Measurements from ENCODE around the gene EVC2. TPM values are rescaled to one million over a fixed set of nuclear protein-coding genes. Genes with fewer than 3 reads are reported as not detected.

Gene EVC2
- total RNA-seq, 1 donor from 2014 or later, result 7.4 TPM

DNA sequence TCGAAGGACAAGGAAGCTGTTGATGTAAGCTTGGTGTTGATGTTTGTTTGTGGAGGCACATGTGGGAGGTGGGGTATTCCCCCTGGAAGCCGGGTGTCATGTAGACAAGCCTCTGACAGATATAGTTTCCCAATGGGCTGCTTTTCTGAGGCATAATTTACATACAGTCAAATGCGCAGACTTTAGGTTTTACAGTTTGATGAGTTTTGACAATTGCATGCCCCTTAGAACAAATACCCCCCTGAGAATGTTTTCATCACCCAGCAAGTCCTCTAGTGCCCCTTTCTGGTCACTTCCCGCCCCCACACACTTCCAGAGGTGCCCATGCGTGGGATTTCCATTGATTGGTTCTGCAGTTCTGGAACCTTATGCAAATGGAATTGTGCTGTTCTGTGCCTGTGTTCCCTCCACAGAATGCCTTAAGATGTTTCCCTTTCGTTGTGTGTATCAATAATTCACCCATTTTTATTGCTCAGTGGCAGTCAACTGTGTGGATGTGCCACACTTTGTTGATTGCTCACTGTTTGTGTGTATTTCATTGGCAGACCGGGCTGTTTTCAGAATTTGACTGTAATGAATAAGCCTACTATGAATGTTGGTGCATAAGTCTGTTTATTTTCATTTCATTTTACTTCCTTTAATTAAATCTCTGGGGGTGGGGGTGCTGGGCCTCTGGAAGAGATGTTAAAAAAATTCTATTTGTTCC is 11.1 kb upstream of the EVC2 start:
- Mint-ChIP-seq H3K27me3 (ENCODE audit: unreplicated experiment) (no peaks in the 10 kb centered on the region), H3K4me3 (ENCODE audit: unreplicated experiment) (no peak overlapping the region), H3K27ac (ENCODE audit: unreplicated experiment) (no peak overlapping the region), H3K36me3 (ENCODE audit: low read depth, unreplicated experiment) (peaks cover 28% of the 10 kb centered on the region), H3K9me3 (ENCODE audit: unreplicated experiment) (peaks cover 6% of the 10 kb centered on the region), H3K4me1 (ENCODE audit: unreplicated experiment) (peaks cover 25% of the 10 kb centered on the region)
- TF ChIP-seq CTCF (IDR thresholded peaks at IDR 0.05; ENCODE audit: unreplicated experiment), result no peak
- no peak for DNase-seq (ENCODE audit: low spot score)

DNA sequence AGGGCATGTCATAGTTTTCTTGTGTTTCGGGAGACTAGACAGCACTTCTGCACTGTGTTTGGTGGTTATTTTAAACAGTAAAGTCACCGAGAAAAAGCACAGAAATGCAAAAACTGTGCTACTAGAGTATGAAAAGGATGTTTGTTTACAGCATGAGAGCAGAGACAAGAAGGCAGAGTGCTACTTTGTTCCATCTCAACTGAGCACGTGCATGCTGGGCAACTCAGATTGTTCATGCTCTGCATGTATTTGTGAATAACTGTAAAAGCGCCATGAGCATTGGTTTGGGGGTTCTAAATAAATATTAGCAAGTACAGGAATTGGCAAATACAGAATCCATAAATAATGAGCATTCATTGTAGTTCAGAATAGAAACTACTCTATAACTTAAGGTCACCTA is 10.1 kb upstream of the EVC2 start:
- TF ChIP-seq CTCF (IDR thresholded peaks at IDR 0.05; ENCODE audit: unreplicated experiment), result no peak
- Mint-ChIP-seq H3K4me1 (ENCODE audit: unreplicated experiment) (peaks cover 25% of the 10 kb centered on the region), H3K36me3 (ENCODE audit: low read depth, unreplicated experiment) (peaks cover 23% of the 10 kb centered on the region), H3K4me3 (ENCODE audit: unreplicated experiment) (no peak overlapping the region), H3K27me3 (ENCODE audit: unreplicated experiment) (no peaks in the 10 kb centered on the region), H3K9me3 (ENCODE audit: unreplicated experiment) (peaks cover 6% of the 10 kb centered on the region), H3K27ac (ENCODE audit: unreplicated experiment) (no peak overlapping the region)
- DNase-seq (ENCODE audit: low spot score), result no peak

DNA sequence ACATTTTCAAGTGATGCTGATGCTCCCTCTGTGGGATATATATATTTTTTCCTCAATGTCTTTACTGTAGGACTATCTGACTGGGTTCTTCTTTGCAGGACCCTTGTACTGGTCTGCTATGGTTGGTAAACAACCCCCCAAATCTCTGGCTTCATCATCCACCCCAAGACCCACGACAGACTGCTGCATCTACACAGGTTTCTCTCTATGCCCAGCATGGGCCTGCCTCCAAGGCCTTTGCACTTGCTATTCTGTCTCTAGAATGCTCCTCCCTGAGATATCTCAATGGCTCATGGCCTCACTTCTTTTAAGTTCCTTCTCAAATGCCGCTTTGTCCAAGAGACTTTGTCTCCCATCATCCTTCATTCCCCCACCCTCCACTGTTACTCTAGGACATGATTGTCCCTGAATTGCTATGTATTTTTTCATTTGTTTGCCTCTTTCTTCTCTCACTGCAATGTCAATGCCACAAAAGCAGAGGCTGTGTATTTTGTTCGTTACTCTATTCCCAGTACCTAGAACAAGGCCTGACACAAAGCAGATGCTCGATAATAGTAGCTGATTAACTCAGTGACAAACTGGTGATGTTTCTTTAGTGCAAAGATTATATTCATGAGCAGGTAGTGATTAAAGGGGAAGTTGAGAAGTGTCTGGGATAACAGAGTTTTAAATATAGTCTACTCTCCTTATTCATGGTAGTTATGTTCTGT is 9.2 kb upstream of the EVC2 start:
- Mint-ChIP-seq H3K36me3 (ENCODE audit: low read depth, unreplicated experiment) (peaks cover 23% of the 10 kb centered on the region), H3K27me3 (ENCODE audit: unreplicated experiment) (peaks cover 2% of the 10 kb centered on the region), H3K27ac (ENCODE audit: unreplicated experiment) (peak overlapping the region; percentile 21), H3K9me3 (ENCODE audit: unreplicated experiment) (peaks cover 6% of the 10 kb centered on the region), H3K4me1 (ENCODE audit: unreplicated experiment) (peaks cover 27% of the 10 kb centered on the region), H3K4me3 (ENCODE audit: unreplicated experiment) (peak overlapping the region; percentile 17)
- no peak for TF ChIP-seq CTCF (IDR thresholded peaks at IDR 0.05; ENCODE audit: unreplicated experiment)
- DNase-seq (ENCODE audit: low spot score), result no peak

- DNase-seq (ENCODE audit: low spot score), result no peak
- H3K27me3 Mint-ChIP-seq (ENCODE audit: unreplicated experiment), result peaks cover 11% of the 10 kb centered on the region
- TF ChIP-seq CTCF (IDR thresholded peaks at IDR 0.05; ENCODE audit: unreplicated experiment), result no peak
- no peak overlapping the region for H3K4me3 Mint-ChIP-seq (ENCODE audit: unreplicated experiment)
- H3K36me3 Mint-ChIP-seq (ENCODE audit: low read depth, unreplicated experiment), result peaks cover 28% of the 10 kb centered on the region
- H3K9me3 Mint-ChIP-seq (ENCODE audit: unreplicated experiment), result peaks cover 6% of the 10 kb centered on the region
- no peak overlapping the region for H3K27ac Mint-ChIP-seq (ENCODE audit: unreplicated experiment)
- peaks cover 37% of the 10 kb centered on the region for H3K4me1 Mint-ChIP-seq (ENCODE audit: unreplicated experiment)
These were observed 8.0 kb upstream of the EVC2 start for GRCh38 chr4:5716391-5716790.

GRCh38 chr4:5715357-5715756 is 7.0 kb upstream of the EVC2 start:
- DNase-seq (ENCODE audit: low spot score), result no peak
- TF ChIP-seq CTCF (IDR thresholded peaks at IDR 0.05; ENCODE audit: unreplicated experiment), result no peak

More at GRCh38 chr4:5715357-5715756, 7.0 kb upstream of the EVC2 start:
- Mint-ChIP-seq H3K27ac (ENCODE audit: unreplicated experiment) (no peak overlapping the region), H3K4me1 (ENCODE audit: unreplicated experiment) (peaks cover 41% of the 10 kb centered on the region), H3K9me3 (ENCODE audit: unreplicated experiment) (peaks cover 6% of the 10 kb centered on the region), H3K4me3 (ENCODE audit: unreplicated experiment) (peak overlapping the region; percentile 78), H3K27me3 (ENCODE audit: unreplicated experiment) (peaks cover 15% of the 10 kb centered on the region), H3K36me3 (ENCODE audit: low read depth, unreplicated experiment) (peaks cover 28% of the 10 kb centered on the region)

Data from endothelial cell (in vitro differentiated cells).